Neural progenitor cell (in vitro differentiated cells): Measurements from ENCODE around the gene BMP7. TPM values are rescaled to one million over a fixed set of nuclear protein-coding genes. Genes with fewer than 3 reads are reported as not detected.
A peak's percentile ranks its signal among the peaks of the same experiment; 100 is the strongest.

Experiments used
- DNase-seq: peaks from one replicate; pipeline ENCODE4 v3.0.0-alpha.2; 2016; ENCODE audit warnings: low spot score
- H2AFZ ChIP-seq: fragments of 200-600 bp; sonication (generic); replicated peaks from 2 replicates; pipeline ENCODE4 v1.6.1; 2016; ENCODE audit warnings: antibody characterized with exemption
- H3F3A ChIP-seq: fragments of 200-600 bp; sonication (generic); 2 replicates; pipeline ENCODE4 v1.6.1; 2016; ENCODE audit warnings: antibody characterized with exemption, low read depth
- H3K27ac ChIP-seq: fragments of 200-600 bp; sonication (generic); 2 replicates; pipeline ENCODE4 v1.5.1; 2016; ENCODE audit warnings: mild to moderate bottlenecking
- H3K27me3 ChIP-seq: fragments of 200-600 bp; sonication (generic); 2 replicates; pipeline ENCODE4 v1.6.1; 2016; ENCODE audit warnings: mild to moderate bottlenecking, moderate library complexity
- H3K36me3 ChIP-seq: fragments of 200-600 bp; sonication (generic); 2 replicates; pipeline ENCODE4 v1.5.1; 2016
- H3K4me1 ChIP-seq: fragments of 200-600 bp; sonication (generic); 2 replicates; pipeline ENCODE4 v1.6.1; 2016; ENCODE audit warnings: mixed run types
- H3K4me2 ChIP-seq: fragments of 200-600 bp; sonication (generic); 2 replicates; pipeline ENCODE4 v1.6.1; 2016
- H3K4me3 ChIP-seq: fragments of 200-600 bp; sonication (generic); 2 replicates; pipeline ENCODE4 v1.5.1; 2016
- H3K79me2 ChIP-seq: fragments of 200-600 bp; sonication (generic); 2 replicates; pipeline ENCODE4 v1.6.1; 2016; ENCODE audit warnings: low read depth
- H3K9ac ChIP-seq: fragments of 200-600 bp; sonication (generic); 2 replicates; pipeline ENCODE4 v1.6.1; 2016
- H3K9me3 ChIP-seq: fragments of 200-600 bp; sonication (generic); 2 replicates; pipeline ENCODE4 v1.5.1; 2016; ENCODE audit warnings: low read depth
- H4K20me1 ChIP-seq: fragments of 200-600 bp; sonication (generic); 2 replicates; pipeline ENCODE4 v1.6.1; 2016; ENCODE audit warnings: low read depth
- H3K27ac Mint-ChIP-seq: 3 replicates; pipeline ENCODE4 v1.8.0; 2021; ENCODE audit warnings: mixed read lengths
- H3K27me3 Mint-ChIP-seq: 2 replicates; pipeline ENCODE4 v1.8.0; 2022; ENCODE audit warnings: low read depth, mild to moderate bottlenecking, inconsistent platforms, moderate library complexity, mixed read lengths; ENCODE audit not compliant: insufficient read depth
- H3K36me3 Mint-ChIP-seq: 3 replicates; pipeline ENCODE4 v1.8.0; 2021; ENCODE audit warnings: mixed read lengths
- H3K4me1 Mint-ChIP-seq: 3 replicates; pipeline ENCODE4 v1.8.0; 2021; ENCODE audit warnings: mixed read lengths
- H3K4me3 Mint-ChIP-seq: 3 replicates; pipeline ENCODE4 v1.8.0; 2021; ENCODE audit warnings: mild to moderate bottlenecking, moderate library complexity, mixed read lengths
- H3K9me3 Mint-ChIP-seq: 3 replicates; pipeline ENCODE4 v1.8.0; 2020; ENCODE audit warnings: mixed read lengths
- CTCF ChIP-seq: fragments of 200-600 bp; sonication (generic); IDR thresholded peaks from 2 replicates; pipeline ENCODE4 v1.5.1; 2017; ENCODE audit warnings: antibody characterized with exemption, mild to moderate bottlenecking
- EZH2 ChIP-seq: fragments of 200-600 bp; sonication (generic); IDR thresholded peaks from 2 replicates; pipeline ENCODE4 v1.6.1; 2017; ENCODE audit warnings: antibody characterized with exemption, mild to moderate bottlenecking, moderate library complexity
- EZH2phosphoT487 ChIP-seq: fragments of 200-600 bp; sonication (generic); IDR thresholded peaks from 2 replicates; pipeline ENCODE4 v1.6.1; 2017; ENCODE audit warnings: antibody characterized with exemption
- total RNA-seq: library from RNA; depleted of rRNA; stranded (reverse); fragments of >200 nt; gene quantifications from 2 replicates; pipeline ENCODE4 v1.2.3, GENCODE V29; 2015; ENCODE audit warnings: low replicate concordance

Gene BMP7
- 11.2 and 31.1 TPM in 2 replicates for total RNA-seq

GRCh38 chr20:57266291-57267157, at the start of gene BMP7:
BMP7 (minus strand) TSS chr20:57266641; CDS start chr20:57266122, 519 bp downstream.
- H3K4me3 Mint-ChIP-seq: peak within 1 kb of the TSS; percentile 97
- peaks cover 27% of the 10 kb centered on the region for H3K27me3 Mint-ChIP-seq
- H3K36me3 Mint-ChIP-seq: no peaks in the 10 kb centered on the region
- H3K4me3 ChIP-seq: peak within 1 kb of the TSS; percentile 81
- H3K27ac ChIP-seq: no peak within 1 kb of the TSS
- H3K9me3 Mint-ChIP-seq: no peaks in the 10 kb centered on the region
- peaks cover 73% of the 10 kb centered on the region for H3K4me1 Mint-ChIP-seq
- no peaks in the 10 kb centered on the region for H3K36me3 ChIP-seq
- peaks cover 32% of the 10 kb centered on the region for H4K20me1 ChIP-seq
- peak; percentile 80 for DNase-seq
- peak within 1 kb of the TSS; percentile 13 for H3K27ac Mint-ChIP-seq
- H3K9me3 ChIP-seq: no peaks in the 10 kb centered on the region
- H3K27me3 ChIP-seq: peaks cover 53% of the 10 kb centered on the region
- H3K79me2 ChIP-seq: peaks cover 22% of the 10 kb centered on the region
- peak within 1 kb of the TSS; percentile 91 for H2AFZ ChIP-seq
- peak within 1 kb of the TSS; percentile 97 for H3K4me2 ChIP-seq
- peaks cover 56% of the 10 kb centered on the region for H3F3A ChIP-seq
- no peak within 1 kb of the TSS for H3K9ac ChIP-seq
- H3K4me1 ChIP-seq: peaks cover 61% of the 10 kb centered on the region
- no peak for TF ChIP-seq EZH2
- no peak for TF ChIP-seq EZH2phosphoT487
- no peak for TF ChIP-seq CTCF

- Histone ChIP-seq H3K27ac (no peak overlapping the region), H3K36me3 (no peaks in the 10 kb centered on the region), H3K9ac (no peak overlapping the region), H3K9me3 (no peaks in the 10 kb centered on the region), H3K4me1 (peaks cover 6% of the 10 kb centered on the region), H3K27me3 (no peaks in the 10 kb centered on the region), H4K20me1 (no peaks in the 10 kb centered on the region), H3K4me3 (no peak overlapping the region), H3K79me2 (no peaks in the 10 kb centered on the region), H3K4me2 (no peak overlapping the region), H2AFZ (no peak overlapping the region), H3F3A (no peaks in the 10 kb centered on the region)
- Mint-ChIP-seq H3K27ac (no peak overlapping the region), H3K9me3 (no peaks in the 10 kb centered on the region), H3K4me1 (peaks cover 20% of the 10 kb centered on the region), H3K36me3 (no peaks in the 10 kb centered on the region), H3K27me3 (peaks cover 16% of the 10 kb centered on the region), H3K4me3 (no peak overlapping the region)
- no peak for DNase-seq
- no peak for TF ChIP-seq EZH2phosphoT487
- TF ChIP-seq EZH2: no peak
- no peak for TF ChIP-seq CTCF
These were observed 49.6 kb upstream of the BMP7 start for GRCh38 chr20:57315976-57316480.

GRCh38 chr20:57315083-57315975, 48.9 kb upstream of the BMP7 start:
- H3K27me3 Mint-ChIP-seq: peaks cover 16% of the 10 kb centered on the region
- Histone ChIP-seq H3K9ac (no peak overlapping the region), H3F3A (no peaks in the 10 kb centered on the region), H3K4me2 (no peak overlapping the region), H3K36me3 (no peaks in the 10 kb centered on the region), H3K4me1 (peaks cover 6% of the 10 kb centered on the region), H3K27ac (no peak overlapping the region), H3K9me3 (no peaks in the 10 kb centered on the region), H4K20me1 (no peaks in the 10 kb centered on the region), H2AFZ (no peak overlapping the region), H3K4me3 (no peak overlapping the region), H3K27me3 (no peaks in the 10 kb centered on the region), H3K79me2 (no peaks in the 10 kb centered on the region)
- H3K4me3 Mint-ChIP-seq: no peak overlapping the region
- H3K27ac Mint-ChIP-seq: peak overlapping the region; percentile 69
- no peaks in the 10 kb centered on the region for H3K9me3 Mint-ChIP-seq
- H3K4me1 Mint-ChIP-seq: peaks cover 20% of the 10 kb centered on the region
- H3K36me3 Mint-ChIP-seq: no peaks in the 10 kb centered on the region
- TF ChIP-seq CTCF (no peak), EZH2phosphoT487 (no peak), EZH2 (no peak)
- no peak for DNase-seq
